HCT116 (cell line): ENCODE data around the gene MISP3.

Source experiments
- CEBPB ChIP-seq: IDR thresholded peaks from 2 replicates; pipeline ENCODE4 v1.6.1; 2012; ENCODE audit warnings: low read depth
- CTCF ChIP-seq, 3 experiments: fragments of 200-600 bp in 1 of 3; sonication (generic) in 1 of 3; IDR thresholded peaks in 2 of 3; conservative IDR thresholded peaks in 1 of 3; 2 replicates each; pipeline ENCODE4 v1.5.1; 2012 to 2017; ENCODE audit warnings: low read depth in 2 of 3, low read length in 2 of 3, antibody characterized with exemption in 1 of 3, borderline replicate concordance in 1 of 3, control low read depth in 1 of 3, mild to moderate bottlenecking in 1 of 3, mixed read lengths in 1 of 3, mixed run types in 1 of 3, moderate library complexity in 1 of 3; ENCODE audit not compliant: insufficient read depth in 1 of 3
- EGR1 ChIP-seq: IDR thresholded peaks from 2 replicates; pipeline ENCODE4 v1.6.1; 2012; ENCODE audit warnings: low read depth
- EZH2 ChIP-seq: fragments of 200-600 bp; sonication (generic); IDR thresholded peaks from 2 replicates; pipeline ENCODE4 v1.6.1; 2017; ENCODE audit warnings: antibody characterized with exemption, mixed run types
- JUND ChIP-seq: IDR thresholded peaks from 2 replicates; pipeline ENCODE4 v1.6.1; 2012
- POLR2A ChIP-seq: IDR thresholded peaks from 2 replicates; pipeline ENCODE4 v1.7.0; 2011; ENCODE audit warnings: borderline replicate concordance; ENCODE audit not compliant: insufficient read depth, insufficient read length; ENCODE audit errors: extremely low read depth
- POLR2AphosphoS5 ChIP-seq: IDR thresholded peaks from 2 replicates; pipeline ENCODE4 v1.6.1; 2011; ENCODE audit warnings: mild to moderate bottlenecking, low read depth, low read length, moderate library complexity
- TF ChIP-seq, protein P1 (sequence below): IDR thresholded peaks from 2 replicates; pipeline ENCODE4 v1.6.1; 2012
- TF ChIP-seq, protein P2 (sequence below): IDR thresholded peaks from 2 replicates; pipeline ENCODE4 v1.6.1; 2011; ENCODE audit warnings: mild to moderate bottlenecking, low read length, moderate library complexity; ENCODE audit not compliant: insufficient replicate concordance; ENCODE audit errors: extremely low read depth
- TF ChIP-seq, protein P3 (sequence below): IDR thresholded peaks from 2 replicates; pipeline ENCODE4 v1.6.1; 2012; ENCODE audit warnings: low read depth

DNA sequence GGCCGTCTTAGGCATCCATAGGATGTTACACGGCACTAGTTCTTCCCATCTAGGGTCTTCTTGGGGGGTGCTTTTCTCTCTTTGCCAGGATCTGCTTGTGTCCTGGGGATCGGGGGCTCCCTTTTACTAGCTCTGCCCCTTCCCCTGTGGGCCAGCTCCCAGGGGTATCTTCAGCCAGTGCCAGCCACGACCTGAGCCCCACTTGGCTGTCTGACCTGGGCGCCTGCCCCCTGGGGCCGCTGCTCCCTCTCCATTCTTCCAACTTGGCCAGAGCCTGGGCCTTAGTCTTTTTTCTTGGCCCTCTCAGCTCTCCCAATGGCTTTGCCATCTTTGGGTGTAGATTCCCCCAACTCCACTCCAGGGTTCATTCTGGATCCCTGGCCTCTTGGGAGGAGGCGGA is 41.9 kb downstream of the MISP3 start:
- TF ChIP-seq POLR2A (no peak), CTCF (IDR thresholded peaks at IDR 0.05 in 2 of 3, conservative IDR thresholded peaks at IDR 0.05 in 1 of 3; ENCODE audit: borderline replicate concordance in 1 of 3, insufficient read depth in 1 of 3, low read depth in 2 of 3, low read length in 2 of 3) (no peak), POLR2AphosphoS5 (no peak), EGR1 (no peak), JUND (no peak), CEBPB (no peak), EZH2 (no peak)
- TF ChIP-seq, protein P1, sequence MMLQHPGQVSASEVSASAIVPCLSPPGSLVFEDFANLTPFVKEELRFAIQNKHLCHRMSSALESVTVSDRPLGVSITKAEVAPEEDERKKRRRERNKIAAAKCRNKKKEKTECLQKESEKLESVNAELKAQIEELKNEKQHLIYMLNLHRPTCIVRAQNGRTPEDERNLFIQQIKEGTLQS, result no peak
- TF ChIP-seq, protein P2, sequence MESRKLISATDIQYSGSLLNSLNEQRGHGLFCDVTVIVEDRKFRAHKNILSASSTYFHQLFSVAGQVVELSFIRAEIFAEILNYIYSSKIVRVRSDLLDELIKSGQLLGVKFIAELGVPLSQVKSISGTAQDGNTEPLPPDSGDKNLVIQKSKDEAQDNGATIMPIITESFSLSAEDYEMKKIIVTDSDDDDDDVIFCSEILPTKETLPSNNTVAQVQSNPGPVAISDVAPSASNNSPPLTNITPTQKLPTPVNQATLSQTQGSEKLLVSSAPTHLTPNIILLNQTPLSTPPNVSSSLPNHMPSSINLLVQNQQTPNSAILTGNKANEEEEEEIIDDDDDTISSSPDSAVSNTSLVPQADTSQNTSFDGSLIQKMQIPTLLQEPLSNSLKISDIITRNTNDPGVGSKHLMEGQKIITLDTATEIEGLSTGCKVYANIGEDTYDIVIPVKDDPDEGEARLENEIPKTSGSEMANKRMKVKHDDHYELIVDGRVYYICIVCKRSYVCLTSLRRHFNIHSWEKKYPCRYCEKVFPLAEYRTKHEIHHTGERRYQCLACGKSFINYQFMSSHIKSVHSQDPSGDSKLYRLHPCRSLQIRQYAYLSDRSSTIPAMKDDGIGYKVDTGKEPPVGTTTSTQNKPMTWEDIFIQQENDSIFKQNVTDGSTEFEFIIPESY, result no peak
- TF ChIP-seq, protein P3, sequence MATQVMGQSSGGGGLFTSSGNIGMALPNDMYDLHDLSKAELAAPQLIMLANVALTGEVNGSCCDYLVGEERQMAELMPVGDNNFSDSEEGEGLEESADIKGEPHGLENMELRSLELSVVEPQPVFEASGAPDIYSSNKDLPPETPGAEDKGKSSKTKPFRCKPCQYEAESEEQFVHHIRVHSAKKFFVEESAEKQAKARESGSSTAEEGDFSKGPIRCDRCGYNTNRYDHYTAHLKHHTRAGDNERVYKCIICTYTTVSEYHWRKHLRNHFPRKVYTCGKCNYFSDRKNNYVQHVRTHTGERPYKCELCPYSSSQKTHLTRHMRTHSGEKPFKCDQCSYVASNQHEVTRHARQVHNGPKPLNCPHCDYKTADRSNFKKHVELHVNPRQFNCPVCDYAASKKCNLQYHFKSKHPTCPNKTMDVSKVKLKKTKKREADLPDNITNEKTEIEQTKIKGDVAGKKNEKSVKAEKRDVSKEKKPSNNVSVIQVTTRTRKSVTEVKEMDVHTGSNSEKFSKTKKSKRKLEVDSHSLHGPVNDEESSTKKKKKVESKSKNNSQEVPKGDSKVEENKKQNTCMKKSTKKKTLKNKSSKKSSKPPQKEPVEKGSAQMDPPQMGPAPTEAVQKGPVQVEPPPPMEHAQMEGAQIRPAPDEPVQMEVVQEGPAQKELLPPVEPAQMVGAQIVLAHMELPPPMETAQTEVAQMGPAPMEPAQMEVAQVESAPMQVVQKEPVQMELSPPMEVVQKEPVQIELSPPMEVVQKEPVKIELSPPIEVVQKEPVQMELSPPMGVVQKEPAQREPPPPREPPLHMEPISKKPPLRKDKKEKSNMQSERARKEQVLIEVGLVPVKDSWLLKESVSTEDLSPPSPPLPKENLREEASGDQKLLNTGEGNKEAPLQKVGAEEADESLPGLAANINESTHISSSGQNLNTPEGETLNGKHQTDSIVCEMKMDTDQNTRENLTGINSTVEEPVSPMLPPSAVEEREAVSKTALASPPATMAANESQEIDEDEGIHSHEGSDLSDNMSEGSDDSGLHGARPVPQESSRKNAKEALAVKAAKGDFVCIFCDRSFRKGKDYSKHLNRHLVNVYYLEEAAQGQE, result no peak
